GM21447 (cell line): Measurements from ENCODE around the gene NAV2.
"Not testable (repeated sequence)": the region's sequence is repeated elsewhere in the genome, so short reads cannot be mapped to it uniquely, and the experiment has no call there.

Experiments used
- ATAC-seq: cut with Tn5 transposase; IDR thresholded peaks from one replicate; pipeline ENCODE4 v1.9.1; 2021; ENCODE audit not compliant: unreplicated experiment

Gene NAV2

DNA sequence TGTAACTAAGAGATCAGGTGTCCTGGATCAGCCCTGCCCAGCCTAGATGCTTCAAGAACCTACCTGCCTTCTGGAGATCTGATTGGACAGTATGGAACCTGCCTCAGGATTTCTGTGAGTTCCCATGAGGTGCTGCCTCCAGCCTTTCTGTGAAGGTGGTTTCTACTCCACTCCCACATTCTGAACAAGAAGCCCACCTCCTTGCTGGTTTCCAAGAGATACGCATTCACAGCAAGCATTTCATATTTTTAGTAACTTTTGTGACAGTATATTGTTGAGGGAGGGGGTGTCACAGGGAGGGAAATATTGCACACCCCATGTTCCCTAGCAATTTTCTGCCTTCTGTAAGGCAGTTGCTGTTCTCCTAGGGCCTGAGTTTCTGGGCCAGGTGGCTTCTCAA, 204.4 kb downstream of the NAV2 start:
- ATAC-seq, result no peak

DNA sequence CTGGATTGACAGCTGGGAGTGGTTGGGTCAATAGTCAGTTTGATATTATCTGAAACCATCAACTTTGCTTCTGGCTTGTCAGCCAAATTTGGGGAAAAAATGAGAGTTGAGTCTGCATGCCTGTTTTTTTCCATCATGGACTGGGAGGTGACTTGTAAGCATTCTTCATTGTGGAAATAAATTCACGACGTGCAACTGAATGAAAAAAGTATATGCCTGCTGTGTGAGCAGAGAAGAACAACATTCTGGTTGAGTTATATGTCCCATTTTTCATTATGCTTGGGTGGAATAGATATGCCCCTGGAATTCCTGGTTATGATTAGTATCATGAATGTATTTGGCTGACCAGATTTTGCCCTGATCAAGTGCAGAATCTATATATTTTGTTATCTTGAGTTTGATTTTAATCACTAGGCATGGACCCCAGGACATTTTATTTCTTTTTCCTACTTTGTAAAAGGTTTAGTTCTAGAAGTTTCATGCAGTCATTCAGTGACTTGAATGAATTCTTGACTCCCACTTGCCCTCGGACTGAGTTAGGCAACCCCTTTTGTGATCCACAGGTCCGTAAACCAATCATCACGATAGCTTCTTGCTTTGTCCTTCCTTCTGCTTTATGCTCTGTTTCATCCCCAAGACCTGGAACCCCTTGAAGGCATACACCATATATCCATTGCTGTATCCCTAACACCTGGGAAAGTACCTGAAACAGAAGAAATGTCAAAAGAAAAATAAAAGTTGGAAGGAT, 205.8 kb downstream of the NAV2 start:
- no peak for ATAC-seq

DNA sequence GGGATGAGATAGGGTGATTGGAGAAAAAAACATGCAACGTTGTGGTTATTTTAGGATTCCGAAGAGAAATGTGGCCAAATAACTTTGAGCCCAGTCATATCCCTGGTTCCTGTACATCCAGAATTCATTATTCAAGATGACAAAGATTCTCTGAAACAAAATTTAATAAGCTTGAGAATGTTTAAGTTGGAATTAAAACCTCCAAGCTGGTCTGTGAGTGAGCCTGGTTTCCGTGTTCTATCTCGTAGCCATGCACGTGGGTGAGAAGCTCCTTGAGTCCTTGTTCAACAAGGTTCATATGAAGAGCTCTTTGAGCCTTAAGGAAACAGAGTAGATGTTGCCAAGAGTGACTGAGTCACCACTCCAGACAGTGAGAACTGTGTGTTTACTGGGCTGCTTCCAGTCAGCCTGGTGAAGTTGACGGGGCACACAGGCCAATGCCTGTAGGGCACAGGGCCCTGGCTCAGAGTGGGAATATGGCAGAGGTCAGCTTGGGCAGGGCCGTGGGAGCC, 206.5 kb downstream of the NAV2 start:
- no peak for ATAC-seq

DNA sequence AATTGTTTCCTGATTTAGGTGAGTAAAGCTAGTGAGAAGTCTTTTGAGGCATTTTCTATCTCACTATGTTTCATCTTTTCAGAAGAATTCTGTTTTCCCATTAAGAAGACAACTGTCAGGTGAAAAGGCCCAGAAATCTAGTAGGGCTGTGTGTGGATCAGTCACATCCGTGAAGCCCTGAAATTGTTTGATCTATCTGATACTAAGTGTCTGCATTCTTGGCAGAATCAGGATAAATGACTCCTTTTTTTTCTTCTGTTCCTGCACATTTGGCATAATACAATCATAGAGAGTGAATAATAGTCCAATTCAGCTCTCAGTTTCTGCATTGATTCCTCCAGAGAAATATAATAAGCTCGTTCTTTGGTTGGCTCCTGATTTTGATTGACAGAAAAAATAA, 208.3 kb downstream of the NAV2 start:
- no peak for ATAC-seq

DNA sequence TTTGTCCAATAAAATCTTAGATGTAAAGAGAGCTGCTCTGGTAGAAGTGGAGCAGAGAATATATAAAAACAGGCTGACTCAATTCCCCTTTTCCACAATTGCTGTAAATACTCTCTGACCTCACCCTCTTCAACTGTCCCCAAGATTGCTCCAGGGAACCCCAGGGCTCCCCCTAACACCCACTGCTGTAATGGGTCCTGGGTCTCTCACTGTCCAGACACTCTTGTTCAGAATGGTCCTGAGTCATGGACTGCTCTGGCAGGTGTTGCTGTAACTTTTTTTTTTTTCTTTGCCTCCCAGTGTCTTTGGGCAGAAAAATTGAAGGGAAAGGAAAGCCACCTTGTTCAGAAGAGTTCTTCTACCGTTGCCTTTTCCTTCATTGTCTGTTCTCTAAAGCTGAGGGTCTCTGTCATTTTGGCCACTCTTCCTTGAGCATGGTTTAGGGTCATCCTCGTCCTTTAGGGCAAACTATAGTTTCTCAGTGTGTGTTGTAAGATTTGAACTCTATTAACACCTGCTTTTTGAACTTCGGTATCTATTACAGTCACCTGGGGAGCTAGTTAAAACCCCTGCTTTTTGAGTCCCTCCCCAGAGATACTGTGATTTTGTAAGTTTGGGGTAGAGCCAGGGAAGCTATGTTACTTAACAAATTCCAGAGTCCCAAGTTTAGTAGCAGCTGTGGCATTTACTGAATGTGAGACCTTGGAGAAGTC, 209.5 kb downstream of the NAV2 start:
- ATAC-seq, result no peak

DNA sequence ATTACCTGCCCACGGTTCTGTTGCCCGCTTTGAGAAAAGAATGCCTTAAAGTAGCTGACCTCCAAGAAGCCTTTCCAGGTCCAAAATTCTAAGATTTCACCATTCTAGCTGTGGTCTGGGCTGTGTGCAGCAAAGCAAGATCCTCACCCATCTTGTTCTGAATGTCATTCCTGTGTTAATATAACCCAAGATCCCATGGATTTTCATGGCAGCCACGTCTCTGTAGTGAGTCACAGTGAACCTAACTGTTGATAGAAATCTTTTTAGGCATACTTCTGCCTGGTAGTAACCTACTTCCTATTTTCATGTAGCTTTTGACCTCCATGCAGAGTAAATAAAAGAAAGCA, 210.0 kb downstream of the NAV2 start:
- ATAC-seq, result no peak

DNA sequence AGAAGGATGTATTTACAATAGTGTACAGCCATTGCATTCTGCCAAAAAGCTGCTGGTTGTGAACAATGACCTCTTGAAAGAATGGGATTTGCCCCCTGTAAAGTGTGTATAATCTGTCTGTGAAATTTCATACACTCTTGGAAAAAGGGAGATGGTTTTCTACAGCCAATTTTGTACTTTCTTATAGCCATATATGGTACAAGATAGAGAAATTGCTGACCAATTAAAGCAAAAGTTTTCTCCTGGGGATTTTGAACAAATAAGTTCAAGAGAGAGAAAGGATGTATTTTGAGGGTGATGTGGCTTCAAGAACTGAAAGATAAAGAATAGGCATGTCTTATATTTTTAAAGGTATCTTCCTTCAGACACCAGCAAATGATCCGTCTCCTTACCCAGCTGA, 211.0 kb downstream of the NAV2 start:
- ATAC-seq, result no peak

DNA sequence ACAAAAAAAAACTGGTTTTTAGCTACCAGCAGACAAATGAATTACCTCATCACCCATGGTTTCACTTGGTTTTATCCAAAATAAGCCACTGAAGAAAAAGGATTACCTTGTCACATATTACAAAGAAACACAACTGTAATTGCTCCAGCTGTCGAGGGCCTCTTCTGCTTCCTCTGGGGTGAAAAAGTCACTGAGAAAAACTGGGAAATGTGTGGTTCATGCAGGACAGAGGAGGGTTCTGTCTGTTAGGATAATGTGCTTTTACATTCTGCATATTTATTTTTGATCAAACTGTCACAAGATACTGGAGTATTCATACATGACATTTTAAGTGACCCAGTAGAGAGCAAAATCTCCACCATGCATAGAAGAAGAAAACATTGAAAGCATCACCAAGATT, 211.7 kb downstream of the NAV2 start:
- ATAC-seq, result no peak

DNA sequence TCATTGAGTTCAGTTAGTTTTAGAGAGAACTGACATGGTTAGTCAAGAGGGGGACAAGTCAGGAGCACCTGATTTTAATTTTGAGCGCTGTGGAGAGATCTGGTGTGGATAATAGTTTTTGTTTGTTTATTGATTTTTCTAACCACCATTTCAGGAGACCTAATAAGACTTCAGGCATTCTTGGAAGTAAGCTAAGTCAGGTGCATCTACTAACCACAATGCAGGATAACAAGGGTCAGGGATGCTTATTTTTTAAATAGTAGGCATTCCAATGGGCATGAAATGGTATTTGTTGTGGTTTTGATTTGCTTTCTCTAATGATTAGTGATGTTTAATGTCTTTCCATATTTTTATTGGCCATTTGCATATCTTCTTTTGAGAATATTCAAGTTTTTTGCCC, 212.1 kb downstream of the NAV2 start:
- ATAC-seq, result no peak

DNA sequence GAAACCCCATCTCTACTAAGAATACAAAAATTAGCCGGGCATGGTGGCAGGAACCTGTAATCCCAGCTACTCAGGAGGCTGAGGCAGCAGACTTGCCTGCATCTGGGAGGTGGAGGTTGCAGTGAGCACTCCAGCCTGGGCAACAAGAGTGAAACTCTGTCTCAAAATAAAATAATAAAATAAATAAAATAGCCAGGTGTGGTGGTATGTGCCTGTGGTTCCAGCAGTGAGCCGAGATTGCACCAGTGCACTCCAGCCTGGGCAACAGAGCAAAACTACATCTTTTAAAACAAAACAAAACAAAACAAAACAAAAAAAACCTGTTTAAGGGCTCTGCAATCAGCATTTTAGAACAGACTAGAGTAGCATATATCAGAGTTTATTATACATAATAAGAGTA, 214.8 kb downstream of the NAV2 start:
- not testable (repeated sequence) for ATAC-seq

DNA sequence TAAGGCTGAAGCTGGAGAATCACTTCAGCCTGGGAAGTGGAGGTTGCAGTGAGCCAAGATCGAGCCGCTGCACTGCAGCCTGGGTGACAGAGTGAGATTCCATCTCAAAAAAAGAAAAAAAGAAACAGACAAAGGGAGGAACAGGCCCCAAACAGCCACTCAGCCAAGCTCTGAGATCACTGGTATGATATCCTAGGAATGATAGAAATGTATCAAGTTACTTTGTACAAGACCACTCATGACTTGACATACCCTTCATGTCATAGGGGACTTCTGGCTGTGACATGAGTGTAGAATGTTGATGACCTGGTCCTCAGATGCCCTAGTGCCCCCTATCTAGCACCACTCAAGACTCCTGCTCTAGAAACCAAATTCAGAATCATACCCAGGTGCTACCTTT, 216.5 kb downstream of the NAV2 start:
- no peak for ATAC-seq

DNA sequence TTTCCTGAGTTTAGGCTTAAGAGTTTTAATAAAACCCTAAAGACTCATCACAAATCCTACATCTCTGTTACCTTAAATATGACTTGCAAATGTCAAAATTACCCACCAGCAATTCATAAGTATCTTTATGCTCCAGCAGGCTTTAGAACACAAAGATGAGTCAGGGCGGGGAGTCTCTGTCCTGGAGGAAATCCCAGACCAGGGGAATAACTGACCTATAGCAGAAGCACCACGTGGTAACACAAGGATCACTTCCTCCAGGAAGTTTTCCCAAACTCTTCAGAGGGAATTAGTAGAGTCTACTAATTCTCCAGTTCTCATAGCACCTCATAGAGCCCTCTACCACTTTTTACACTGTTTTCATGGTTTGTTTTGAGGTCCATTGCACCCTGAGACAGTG, 217.0 kb downstream of the NAV2 start:
- no peak for ATAC-seq

DNA sequence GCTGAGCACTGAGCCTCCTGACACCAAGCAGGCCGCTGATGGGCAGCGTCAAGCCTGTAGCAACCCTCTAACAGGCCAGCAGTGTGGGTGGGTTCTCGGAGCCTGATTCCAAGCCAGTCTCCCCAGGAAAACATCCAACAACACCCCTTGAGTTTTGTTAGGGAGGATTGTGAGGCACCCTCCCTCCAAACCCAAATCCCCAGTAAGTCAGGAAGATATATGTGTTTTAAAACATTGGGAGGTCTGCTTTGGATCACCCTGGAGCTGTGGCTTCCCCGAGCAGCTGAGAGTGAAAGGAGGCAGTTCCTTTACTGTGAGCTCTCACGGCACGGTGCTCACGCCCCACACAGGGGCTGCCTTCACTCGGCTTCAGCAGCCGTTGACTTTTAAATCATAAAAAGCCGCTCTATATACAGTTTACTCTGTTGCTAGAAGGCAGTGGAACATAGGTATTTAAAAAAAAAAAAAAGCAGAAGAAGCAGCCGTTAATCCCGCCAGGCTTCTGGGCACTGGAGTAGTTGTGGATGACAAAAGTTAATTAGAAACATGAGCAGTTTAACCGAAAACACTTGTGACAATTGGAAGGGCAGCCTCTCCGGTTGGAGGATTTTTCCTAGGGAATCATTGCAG, 218.6 kb downstream of the NAV2 start:
- ATAC-seq, result no peak

DNA sequence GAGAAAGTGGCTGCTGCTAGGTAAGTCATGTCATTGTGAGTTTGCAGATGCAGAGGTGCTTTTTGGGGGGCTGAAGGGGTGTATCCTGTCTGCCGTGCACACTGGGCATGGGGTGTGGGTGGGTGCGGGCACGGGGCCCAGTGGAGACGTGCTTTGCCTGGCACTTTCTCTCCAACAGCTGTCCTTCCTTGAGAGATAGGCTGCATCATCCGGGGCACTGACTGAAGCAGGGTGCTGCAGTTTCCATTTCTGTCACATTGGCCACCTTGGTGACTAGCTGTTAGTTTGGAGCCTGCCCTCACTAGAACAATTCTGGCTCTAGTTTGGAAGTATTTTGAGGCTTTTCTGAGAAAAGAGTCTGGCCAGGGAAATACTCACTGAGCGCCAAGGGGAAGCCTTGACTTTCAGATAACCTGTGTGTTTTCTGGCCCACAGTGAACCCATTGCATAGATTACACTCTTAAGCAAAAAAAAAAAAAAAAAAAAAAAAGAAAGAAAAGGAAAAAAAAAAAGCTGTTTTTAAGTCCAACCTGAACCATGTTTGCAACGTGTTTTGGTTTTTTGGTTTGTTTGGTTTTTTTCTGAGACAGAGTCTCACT, 219.2 kb downstream of the NAV2 start:
- ATAC-seq, result no peak

DNA sequence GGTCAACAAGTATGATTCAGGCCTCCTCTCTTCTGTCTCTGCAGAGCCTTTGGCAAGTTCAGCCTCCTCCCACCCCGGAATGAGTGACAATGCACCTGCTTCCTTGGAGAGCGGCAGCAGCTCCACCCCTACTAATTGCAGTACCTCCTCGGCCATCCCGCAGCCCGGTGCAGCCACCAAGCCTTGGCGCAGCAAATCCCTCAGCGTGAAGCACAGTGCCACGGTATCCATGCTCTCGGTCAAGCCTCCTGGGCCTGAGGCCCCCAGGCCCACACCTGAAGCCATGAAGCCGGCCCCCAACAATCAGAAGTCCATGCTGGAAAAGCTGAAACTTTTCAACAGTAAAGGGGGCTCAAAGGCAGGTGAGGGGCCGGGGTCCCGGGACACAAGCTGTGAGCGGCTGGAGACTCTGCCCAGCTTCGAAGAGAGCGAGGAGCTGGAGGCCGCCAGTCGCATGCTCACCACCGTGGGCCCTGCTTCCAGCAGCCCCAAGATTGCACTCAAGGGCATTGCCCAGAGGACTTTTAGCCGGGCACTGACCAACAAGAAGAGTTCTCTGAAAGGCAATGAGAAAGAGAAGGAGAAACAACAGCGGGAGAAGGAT, 220.6 kb downstream of the NAV2 start:
- ATAC-seq, result no peak

DNA sequence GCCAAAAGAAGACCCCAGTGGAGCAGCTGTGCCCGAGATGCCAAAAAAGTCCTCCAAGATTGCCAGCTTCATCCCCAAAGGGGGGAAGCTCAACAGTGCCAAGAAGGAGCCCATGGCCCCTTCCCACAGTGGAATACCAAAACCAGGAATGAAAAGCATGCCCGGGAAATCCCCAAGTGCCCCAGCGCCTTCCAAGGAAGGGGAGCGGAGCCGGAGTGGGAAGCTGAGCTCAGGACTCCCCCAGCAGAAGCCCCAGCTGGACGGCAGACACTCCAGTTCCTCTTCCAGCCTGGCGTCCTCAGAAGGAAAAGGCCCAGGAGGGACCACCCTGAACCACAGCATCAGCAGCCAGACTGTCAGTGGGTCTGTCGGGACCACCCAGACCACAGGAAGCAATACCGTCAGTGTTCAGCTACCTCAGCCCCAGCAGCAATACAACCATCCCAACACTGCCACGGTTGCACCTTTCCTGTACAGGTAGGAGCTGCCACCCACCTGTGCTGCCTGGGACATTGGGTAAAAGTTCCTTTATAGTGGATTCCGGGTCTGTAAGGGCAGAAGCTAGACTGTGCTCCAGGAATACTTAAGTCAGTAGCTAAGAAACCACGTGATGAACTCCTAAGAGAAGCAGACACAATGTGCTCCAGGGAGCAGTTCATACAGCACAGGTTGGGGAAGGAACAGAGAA, 221.3 kb downstream of the NAV2 start:
- no peak for ATAC-seq

DNA sequence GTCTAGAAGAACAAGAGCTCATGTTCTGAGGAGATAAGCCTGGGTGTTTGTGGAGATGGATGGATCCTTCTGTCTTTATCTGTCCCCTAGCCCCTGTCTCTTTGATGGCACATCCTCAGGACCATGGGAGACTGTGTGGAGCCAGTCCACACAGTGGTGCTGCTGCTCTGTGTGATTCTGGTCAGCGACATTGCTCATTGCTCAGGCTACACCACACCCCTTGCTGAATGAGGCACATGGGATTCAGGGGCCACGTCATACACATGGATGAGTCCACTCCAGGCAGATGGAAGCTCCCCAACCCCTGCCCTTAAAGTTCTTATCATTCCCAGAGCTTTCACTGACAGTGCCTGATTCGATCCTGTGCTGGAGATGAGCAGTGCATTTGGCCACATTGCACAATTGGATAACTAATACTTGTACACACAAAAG, 222.2 kb downstream of the NAV2 start:
- ATAC-seq, result no peak

DNA sequence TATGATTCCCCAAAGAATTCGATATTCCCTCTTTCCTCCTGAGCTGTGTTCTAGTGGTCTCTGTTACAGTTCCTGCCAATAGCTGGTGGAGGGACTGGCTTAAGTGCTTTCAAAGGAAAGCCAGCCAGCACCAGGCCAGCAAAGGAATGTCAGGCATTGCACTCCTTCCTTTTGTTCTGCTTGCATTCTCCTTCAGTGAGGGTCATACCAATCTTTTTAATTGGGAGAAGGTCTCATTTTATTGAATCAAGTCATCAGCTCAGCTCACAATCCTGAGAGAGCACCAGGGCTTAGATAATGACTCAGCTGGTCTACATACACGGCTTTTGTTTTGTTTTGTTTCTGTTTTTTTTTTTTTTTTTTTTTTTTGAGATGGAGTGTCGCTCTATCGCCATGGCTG, 222.9 kb downstream of the NAV2 start:
- no peak for ATAC-seq

DNA sequence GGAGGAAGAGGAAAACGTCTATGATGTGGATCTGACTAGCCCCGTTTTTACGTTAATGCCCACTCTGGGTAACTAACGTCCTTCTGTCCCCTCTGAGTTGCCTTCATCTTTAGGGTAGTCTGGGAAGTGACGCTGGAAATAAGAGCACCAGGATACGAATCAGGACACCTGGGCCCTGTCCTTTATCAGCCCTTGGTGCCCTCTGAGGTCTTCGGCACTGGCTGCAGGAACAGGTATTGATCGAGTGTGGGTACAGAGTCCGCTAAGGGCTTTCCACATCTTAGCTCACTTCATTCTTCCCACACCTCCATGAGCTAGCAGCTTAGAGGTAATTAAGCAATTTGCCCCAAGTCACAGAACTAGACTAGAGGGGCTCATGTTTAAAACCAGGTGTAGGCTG, 223.8 kb downstream of the NAV2 start:
- no peak for ATAC-seq

DNA sequence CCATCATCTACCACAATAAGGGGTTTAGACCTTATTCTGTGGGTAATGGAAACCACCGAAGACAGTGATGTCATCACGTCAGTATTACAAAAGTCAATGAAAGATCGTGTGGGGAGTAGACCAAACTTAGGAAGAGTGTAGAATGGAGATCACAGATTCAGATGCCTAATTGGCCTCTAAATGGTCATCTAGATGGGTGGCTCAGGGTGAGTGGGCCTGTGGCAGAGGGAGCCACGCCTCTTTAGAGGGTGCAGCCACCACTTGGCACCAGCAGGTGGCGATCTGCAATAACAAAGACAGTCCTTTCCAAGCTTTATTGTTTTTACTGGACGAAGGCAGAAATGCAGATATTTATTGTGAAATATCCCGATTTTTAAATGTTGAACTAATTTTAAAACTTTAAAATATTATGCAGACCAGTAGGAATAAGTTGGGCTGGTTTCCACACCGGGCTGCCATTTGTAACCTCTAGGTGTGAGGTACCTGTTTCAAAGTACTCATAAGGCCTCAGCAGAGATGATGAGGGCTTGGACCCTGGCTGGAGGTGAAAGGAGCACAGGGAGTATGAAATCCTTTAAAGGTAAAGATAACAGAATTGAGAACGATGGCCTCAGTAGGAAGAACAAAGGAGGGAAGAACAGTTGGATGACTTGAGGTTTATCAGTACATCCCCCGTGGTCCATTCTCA, 225.7 kb downstream of the NAV2 start:
- ATAC-seq, result peak; percentile 68
